ENCODE results near the gene PRLH. TPM values are rescaled to one million over a fixed set of nuclear protein-coding genes. Genes with fewer than 3 reads are reported as not detected.

Gene PRLH
- total and polyA plus RNA-seq, 2 of the 13 experiments (the other 11 are each of a cell fraction or from before 2014, with no cell fraction given), result not detected

DNA sequence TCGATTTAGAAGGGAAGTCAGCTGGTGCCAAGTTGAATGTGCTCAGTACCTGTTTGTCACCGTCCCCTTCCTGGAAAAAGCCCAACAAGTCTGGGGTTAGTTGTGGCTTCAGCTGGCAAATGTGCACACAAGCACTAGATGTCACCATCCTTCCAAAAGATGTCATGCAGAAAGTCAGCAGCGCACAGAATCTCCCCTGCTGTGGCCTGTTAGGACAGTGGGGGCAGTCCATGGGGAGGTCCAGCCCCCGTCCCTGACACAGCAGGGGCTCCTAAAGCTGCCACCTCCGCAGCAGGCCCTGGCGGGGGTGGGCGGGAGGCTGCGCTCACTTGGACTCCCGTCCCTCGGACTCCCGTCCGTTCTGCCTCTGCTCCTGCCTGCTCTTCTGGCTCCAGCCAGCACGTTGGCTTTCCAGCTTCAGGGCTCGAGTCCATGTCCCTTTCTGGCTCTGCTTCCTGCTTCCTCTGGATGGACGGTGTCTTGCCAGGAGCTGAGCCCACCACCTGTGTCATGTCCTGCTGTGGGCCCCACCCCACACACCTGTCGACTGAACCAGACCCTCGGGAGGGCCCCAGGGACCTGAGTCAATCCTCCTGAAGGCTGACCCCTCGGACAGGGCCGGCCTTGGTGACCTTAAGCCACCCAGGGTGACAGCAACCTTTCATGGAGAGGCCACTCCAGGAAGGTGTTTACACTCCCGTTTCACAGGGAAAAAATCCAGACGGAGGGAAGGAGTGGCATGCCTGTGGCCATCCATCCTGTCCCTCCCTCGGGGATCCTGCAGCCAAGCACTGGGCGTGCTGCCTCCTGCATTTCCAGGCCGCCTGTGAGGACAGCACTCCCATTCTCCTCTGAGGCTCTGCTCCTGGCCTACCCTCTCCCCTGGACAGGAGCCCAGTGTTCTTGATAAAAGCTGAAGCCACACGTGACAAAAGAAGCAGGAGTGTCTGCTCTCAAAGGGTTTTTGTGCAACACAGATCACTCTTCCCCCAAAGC, 15.7 kb downstream of the PRLH start (continued):
- TF ChIP-seq ZNF230 (CRISPR knock-in tag; IDR thresholded peaks at IDR 0.05) (0 out of 2 replicates have a peak, but pooled peaks have one; percentile 32), TCF7L2 (IDR thresholded peaks at IDR 0.05; ENCODE audit: low read depth, low read length) (no peak), SP4 (CRISPR knock-in tag; IDR thresholded peaks at IDR 0.05) (peak; percentile 52; the same call in 1 of the 2 replicates), ZNF160 (CRISPR knock-in tag; IDR thresholded peaks at IDR 0.05) (no peak), RAD21 (CRISPR knock-in tag; IDR thresholded peaks at IDR 0.05) (peak; percentile 70; the same call in 1 of the 2 replicates), ATF1 (CRISPR knock-in tag; IDR thresholded peaks at IDR 0.05) (no peak), EP300 (IDR thresholded peaks at IDR 0.05; ENCODE audit: low read depth in 2 of 2, low read length in 2 of 2) (peak in 1 of 2 experiments; percentile 52; a peak in 2 of 4 replicates), EP300 (CRISPR knock-in tag; IDR thresholded peaks at IDR 0.05; ENCODE audit: borderline replicate concordance) (no peak; the same call in 1 of the 2 replicates), KMT2A (CRISPR knock-in tag; IDR thresholded peaks at IDR 0.05) (peak; percentile 62; the same call in 1 of the 2 replicates), BRD4 (CRISPR knock-in tag; IDR thresholded peaks at IDR 0.05) (0 out of 2 replicates have a peak, but pooled peaks have one; percentile 72), ZNF550 (CRISPR knock-in tag; IDR thresholded peaks at IDR 0.05; ENCODE audit: borderline replicate concordance) (0 out of 2 replicates have a peak, but pooled peaks have one; percentile 72), ZNF605 (CRISPR knock-in tag; IDR thresholded peaks at IDR 0.05) (peak; percentile 27; the same call in 1 of the 2 replicates), DPF2 (CRISPR knock-in tag; IDR thresholded peaks at IDR 0.05; ENCODE audit: borderline replicate concordance, low read depth) (0 out of 2 replicates have a peak, but pooled peaks have one; percentile 51), ZNF12 (CRISPR knock-in tag; IDR thresholded peaks at IDR 0.05) (no peak)
- TF ChIP-seq, protein P1, sequence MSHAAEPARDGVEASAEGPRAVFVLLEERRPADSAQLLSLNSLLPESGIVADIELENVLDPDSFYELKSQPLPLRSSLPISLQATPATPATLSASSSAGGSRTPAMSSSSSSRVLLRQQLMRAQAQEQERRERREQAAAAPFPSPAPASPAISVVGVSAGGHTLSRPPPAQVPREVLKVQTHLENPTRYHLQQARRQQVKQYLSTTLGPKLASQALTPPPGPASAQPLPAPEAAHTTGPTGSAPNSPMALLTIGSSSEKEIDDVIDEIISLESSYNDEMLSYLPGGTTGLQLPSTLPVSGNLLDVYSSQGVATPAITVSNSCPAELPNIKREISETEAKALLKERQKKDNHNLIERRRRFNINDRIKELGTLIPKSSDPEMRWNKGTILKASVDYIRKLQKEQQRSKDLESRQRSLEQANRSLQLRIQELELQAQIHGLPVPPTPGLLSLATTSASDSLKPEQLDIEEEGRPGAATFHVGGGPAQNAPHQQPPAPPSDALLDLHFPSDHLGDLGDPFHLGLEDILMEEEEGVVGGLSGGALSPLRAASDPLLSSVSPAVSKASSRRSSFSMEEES (CRISPR knock-in tag; IDR thresholded peaks at IDR 0.05), result 0 out of 2 replicates have a peak, but pooled peaks have one; percentile 21
- TF ChIP-seq, protein P2, sequence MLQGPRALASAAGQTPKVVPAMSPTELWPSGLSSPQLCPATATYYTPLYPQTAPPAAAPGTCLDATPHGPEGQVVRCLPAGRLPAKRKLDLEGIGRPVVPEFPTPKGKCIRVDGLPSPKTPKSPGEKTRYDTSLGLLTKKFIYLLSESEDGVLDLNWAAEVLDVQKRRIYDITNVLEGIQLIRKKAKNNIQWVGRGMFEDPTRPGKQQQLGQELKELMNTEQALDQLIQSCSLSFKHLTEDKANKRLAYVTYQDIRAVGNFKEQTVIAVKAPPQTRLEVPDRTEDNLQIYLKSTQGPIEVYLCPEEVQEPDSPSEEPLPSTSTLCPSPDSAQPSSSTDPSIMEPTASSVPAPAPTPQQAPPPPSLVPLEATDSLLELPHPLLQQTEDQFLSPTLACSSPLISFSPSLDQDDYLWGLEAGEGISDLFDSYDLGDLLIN (CRISPR knock-in tag; IDR thresholded peaks at IDR 0.05; ENCODE audit: borderline replicate concordance), result 0 out of 2 replicates have a peak, but pooled peaks have one; percentile 68
- TF ChIP-seq, protein P3, sequence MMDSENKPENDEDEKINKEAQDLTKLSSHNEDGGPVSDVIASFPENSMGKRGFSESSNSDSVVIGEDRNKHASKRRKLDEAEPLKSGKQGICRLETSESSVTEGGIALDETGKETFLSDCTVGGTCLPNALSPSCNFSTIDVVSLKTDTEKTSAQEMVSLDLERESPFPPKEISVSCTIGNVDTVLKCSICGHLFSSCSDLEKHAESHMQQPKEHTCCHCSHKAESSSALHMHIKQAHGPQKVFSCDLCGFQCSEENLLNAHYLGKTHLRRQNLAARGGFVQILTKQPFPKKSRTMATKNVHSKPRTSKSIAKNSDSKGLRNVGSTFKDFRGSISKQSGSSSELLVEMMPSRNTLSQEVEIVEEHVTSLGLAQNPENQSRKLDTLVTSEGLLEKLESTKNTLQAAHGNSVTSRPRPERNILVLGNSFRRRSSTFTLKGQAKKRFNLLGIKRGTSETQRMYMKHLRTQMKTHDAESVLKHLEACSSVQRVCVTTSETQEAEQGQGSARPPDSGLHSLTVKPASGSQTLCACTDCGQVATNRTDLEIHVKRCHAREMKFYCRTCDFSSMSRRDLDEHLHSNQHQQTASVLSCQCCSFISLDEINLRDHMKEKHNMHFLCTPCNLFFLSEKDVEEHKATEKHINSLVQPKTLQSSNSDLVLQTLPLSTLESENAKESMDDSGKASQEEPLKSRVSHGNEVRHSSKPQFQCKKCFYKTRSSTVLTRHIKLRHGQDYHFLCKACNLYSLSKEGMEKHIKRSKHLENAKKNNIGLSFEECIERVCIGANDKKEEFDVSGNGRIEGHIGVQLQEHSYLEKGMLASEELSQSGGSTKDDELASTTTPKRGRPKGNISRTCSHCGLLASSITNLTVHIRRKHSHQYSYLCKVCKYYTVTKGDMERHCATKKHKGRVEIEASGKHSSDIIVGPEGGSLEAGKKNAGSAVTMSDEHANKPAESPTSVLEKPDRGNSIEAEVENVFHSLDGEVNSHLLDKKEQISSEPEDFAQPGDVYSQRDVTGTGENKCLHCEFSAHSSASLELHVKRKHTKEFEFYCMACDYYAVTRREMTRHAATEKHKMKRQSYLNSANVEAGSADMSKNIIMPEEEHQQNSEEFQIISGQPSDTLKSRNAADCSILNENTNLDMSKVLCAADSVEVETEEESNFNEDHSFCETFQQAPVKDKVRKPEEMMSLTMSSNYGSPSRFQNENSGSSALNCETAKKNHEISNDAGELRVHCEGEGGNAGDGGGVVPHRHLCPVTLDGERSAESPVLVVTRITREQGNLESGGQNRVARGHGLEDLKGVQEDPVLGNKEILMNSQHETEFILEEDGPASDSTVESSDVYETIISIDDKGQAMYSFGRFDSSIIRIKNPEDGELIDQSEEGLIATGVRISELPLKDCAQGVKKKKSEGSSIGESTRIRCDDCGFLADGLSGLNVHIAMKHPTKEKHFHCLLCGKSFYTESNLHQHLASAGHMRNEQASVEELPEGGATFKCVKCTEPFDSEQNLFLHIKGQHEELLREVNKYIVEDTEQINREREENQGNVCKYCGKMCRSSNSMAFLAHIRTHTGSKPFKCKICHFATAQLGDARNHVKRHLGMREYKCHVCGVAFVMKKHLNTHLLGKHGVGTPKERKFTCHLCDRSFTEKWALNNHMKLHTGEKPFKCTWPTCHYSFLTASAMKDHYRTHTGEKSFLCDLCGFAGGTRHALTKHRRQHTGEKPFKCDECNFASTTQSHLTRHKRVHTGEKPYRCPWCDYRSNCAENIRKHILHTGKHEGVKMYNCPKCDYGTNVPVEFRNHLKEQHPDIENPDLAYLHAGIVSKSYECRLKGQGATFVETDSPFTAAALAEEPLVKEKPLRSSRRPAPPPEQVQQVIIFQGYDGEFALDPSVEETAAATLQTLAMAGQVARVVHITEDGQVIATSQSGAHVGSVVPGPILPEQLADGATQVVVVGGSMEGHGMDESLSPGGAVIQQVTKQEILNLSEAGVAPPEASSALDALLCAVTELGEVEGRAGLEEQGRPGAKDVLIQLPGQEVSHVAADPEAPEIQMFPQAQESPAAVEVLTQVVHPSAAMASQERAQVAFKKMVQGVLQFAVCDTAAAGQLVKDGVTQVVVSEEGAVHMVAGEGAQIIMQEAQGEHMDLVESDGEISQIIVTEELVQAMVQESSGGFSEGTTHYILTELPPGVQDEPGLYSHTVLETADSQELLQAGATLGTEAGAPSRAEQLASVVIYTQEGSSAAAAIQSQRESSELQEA (CRISPR knock-in tag; IDR thresholded peaks at IDR 0.05; ENCODE audit: not compliant biosample characterization), result no peak
